Pons (tissue), 1 donor: ENCODE measurements around the gene DAP.

Experiments used
- DNase-seq: peaks from one replicate; pipeline ENCODE4 v3.0.0-alpha.2; 2016; ENCODE audit warnings: low spot score

The DAP gene

DNA sequence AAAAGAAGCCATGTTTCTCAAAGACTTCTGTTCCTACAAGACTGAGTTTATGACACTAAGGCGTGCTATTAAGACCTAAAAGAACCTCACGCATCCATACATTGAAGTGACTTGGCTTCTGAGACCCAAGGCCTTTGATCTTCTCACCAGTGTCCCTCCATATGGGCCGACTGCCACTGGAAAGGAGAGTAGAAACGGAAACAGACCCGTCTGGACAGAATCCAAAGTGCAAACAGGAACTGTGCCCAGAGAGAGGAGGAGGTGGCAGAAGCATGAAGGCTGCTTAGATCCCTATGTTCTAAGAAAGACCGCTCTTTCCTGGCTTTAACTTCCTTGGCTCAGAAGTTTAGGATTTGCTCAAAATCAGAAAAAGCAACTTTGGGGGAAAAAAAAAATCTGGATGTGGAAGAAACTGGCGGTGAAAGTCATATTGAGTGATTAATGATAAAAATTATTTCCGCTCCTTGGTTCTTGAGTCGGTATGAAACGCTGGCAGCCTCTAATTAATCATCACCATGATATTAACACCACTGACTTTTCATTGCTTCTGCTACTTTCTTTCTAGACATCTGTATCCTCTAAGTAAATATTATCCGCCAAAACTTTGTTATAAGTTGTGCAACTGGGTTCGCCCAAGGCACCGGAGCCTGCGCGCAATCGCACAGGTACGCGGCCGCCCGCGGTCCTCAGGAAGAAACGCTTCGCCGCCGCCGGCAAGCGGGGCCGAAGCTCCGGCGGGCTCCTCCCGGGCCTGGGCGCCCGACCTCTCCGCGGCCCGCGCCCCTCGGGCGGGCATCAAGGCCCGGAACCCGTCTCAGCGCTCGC, 726 bp downstream of the DAP start:
- peak; percentile 72 for DNase-seq

DNA sequence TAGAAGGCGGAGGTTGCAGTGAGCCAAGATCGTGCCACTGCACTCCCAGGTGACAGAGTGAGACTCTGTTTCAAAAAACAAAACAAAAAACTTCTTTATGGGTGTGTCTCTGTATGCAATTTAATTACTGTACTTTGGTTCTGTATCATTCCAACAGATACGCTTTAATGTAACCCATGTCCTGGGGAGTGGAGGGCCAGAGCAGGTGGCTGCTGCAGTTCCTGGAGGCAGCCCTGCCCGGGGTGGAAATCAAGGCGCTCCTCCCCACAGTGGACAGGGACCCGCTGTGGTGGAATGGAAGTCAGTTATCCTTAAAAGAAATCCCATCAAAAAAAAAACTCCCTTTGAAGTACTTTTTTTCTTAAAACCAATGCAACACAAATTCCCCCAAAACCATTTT, 1.9 kb downstream of the DAP start:
- DNase-seq, result no peak

DNA sequence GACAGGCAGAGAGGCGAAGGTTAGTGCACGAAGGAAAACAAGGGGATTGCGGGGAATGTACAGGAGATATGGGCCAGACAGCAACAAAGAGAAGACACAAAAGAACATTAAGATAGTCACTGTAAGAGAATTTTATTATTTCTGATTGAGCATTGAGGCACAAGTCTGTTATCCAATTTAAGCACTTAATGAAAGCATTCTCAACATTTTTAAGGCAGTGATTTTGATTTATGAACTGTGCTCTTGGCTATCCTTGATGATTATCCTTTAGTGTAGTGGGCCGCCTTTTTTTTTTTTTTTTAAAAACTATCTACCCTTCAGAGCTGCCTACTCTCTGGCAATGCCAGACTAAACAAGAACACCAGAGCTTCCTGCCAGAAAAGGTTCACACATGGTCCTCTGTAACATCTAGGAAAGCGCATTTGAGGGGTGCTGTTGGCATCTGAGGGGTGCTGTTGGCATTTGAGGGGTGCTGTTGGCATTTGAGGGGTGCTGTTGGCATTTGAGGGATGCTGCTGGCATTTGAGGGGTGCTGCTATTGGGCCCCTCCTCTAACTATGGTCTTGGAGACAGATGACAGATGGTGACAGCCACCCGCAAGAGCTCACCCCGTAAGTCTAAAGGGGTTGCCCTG, 3.0 kb downstream of the DAP start:
- no peak for DNase-seq

DNA sequence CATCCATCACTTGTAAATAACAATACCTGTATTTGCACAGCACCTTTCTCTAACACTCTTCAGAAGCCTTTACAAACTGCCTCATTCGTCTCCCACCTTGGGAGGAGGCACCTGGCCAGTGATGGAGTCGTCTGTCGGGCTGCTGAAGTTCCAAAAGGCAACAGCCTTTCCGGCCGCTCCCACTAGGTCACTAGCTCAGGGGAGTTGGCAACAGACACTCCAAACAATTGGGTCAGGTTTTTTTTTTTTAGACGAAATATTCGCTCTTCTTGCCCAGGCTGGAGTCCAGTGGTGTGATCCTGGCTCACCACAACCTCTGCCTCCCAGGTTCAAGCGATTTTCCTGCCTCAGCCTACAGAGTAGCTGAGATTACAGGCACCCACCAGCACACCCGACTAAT, 4.0 kb downstream of the DAP start:
- no peak for DNase-seq

DNA sequence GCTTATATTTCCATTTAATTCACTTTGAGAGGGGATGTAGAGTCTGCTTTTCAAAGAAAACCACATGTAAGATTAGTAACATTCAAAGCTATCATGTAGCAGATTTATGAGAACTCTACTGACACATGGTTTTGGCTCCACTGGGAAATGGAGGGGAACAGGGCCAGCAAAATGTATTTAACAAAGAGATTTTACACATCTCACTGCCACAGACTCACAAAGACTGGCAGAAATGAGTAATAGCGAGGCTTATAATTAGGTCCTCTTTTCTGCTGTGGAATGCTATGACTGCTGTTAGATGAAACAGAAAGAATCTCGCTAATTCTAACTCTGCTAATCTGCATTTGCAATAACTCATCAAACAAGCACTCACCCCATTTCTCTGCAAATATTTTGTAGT, 4.5 kb downstream of the DAP start:
- no peak for DNase-seq

DNA sequence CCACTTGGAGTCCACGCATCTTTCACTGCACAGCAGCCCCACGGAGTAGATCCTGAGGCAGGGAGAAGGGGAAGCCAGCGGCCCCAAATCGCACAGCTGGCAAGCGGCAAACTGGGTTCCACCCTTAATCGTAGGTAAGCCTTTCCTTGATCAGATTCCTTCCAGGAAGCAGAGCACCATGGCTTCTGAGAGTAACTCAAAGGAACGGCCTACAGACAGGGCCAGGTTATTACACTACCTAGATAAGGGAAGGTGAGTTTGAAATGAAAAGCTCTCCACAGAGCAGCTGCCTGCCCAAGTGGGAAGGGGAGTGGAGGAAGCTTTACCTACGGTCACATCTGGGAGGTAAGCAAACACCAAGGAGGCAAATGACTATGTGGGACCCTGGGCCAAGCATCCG, 7.9 kb downstream of the DAP start:
- DNase-seq, result no peak

DNA sequence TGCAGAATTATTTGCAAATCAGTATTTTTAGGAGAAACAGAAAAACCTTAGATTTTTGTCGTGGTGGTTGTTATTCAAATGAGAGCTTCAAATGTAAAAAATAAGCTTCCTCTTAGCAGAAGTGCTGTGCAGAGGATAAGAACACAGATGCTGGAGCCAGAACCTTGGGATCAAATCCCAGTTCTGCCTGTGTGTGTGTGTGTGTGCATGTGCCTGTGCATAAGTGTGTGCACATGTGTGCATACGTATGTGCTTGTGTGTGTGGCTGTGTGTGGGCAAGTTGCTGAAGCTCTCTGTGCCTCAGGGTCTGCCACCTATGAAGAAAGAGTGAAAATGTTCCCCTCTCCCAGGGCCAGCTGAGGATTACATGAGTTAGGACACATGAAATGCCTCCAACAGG, 8.6 kb downstream of the DAP start:
- no peak for DNase-seq

DNA sequence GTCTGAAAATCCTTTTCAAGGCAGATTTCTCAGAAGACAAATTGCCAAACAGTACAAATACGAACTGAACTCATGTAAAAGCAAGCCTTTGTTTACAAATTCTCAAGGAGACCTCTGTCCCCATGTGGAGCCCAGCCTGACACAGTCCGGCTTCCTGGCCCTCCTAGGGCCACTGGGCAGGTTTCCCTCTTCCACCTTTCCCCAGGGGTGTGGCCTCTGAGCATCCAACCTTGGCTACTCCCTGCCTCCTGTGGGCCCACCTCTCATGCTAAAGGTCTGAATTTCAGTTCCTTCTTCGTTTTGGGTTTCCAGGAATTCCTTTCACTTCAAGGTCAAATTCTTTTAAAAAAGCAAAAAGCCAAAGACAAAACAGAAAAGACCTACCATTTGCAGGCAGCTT, 10.1 kb downstream of the DAP start:
- no peak for DNase-seq

DNA sequence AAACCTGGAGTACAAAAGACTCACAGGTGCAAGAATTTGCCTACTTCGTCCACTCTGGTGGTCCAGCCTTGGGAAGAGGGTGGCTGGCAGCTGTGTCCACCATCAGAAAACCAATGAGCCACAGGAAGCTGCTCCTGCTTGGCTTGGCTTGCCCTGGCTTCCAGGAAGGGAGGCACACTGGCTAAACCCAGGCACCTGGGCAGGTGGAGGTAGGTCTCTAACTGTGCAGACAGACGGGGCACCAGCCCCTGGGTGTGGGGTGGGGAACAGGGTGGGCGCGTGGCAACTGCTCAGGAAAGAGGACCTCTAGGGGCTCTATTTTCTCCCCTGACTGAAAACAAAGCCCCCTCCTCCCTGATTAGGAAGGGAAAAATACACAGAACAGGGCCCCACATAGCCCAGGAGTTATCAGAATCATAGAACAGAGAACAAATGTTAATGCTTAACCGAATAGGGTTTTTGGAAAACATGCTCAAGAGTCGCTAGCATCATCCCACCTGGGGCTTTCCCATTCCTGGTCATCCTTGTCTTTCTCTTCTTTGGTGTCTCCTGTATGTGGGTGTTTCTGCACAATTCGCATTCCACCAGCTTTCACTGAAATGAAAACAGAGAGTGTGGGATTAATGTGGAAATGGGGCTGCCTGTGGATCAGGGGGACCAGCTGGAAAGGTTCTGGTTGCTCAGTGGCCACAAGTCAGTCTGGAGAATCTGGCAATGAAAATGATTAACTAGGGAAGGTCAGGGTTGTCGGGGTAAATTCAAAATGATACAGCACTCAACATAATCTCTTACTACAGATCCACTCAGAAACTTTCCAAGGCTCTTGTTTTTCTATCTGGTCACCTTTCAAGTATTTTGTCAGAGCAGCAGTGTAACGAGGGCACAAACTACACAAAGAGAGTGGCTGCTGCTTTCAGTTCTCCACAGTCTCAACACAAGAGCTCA, 13.1 kb downstream of the DAP start:
- DNase-seq, result no peak

DNA sequence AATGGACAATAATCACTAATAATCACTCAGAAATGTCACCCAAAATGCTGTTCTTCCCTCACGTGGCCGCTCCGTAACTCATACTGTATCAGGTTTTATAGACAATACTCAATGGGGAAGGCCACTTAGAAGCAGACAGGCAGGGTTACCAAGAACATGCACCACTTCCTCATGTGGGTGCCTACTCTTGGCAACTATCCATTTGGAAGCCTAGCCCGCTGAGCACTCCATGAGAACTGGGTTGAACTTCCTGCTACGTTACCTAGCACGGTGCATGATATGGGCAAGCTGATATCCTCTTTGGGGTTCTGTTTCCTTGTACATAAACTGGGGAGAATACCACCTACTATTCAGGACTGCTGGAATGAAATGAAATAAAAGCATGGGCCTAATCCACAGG, 14.3 kb downstream of the DAP start:
- DNase-seq, result peak; percentile 71

DNA sequence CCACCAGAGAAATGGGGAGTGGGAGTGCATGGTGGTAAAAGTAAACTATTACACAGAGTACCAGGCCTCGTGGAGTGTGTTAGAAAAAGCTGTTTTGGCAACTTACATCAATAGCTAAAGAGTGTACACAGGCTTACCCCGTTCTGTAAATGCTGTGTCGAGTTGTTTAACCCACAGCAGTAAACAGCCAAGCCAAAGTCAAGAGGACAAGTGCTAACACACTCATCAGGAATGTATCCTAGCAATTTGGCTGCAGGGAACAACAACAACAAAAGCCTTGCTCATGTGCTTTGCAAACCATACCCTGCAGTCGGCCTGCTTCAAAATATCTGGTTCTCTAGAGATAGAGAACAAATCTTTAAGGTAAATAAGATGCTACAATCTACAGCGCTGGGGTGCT, 15.9 kb downstream of the DAP start:
- no peak for DNase-seq

DNA sequence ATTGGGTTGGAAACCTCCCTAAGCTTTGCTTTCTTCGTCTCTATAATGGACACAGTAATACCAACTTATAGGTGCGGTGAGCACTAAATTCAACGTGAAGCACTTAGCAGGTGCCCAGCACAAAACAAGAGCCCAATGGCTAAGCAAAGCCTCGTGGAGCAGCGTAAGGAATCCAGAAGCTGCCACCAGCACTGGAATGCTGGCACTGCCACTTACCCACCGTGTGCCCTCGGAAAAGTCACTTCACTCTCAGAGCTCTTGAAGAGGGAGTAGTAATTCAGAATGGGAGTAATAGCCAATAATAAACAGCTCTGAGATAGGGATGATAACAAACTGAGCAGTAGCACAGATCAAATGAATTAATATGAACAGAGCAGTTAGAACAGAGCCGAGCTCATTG, 16.4 kb downstream of the DAP start:
- no peak for DNase-seq

DNA sequence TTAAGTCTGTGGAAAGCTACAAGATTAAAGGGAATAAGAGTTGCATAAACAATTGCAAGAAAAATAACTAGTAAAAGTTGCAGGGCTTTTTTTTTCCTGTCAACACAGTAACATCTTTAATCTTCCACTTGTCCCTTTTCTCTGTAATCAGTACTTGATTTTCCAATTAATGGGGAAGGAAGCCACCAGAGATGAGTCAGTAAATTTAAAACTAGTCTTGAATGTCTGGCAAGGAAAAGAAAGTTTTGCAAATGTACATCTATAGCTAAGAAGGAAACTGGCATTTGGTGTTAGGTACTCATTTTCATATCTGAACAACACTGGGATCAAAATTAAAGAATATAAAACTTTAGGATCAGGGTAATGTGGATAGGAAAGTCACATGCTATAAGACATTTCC, 17.1 kb downstream of the DAP start:
- no peak for DNase-seq

DNA sequence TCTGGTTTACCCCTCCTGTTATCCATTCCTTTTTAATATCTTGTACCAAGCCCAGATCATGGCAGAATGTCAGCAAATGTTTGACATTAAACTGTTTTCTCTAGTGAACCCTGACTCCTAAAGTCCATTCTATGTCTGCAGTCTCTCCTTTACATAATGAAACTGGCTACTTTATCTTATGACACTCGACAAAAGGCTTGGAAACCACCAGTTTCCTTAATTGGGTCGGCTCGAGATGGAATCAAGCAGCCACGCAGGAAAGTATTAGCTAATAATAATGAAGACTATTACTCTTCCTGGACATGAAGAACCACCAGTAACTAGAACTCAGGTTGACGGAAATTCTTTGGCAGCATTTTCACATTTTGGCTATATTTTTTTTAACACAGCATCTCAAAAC, 17.5 kb downstream of the DAP start:
- no peak for DNase-seq

DNA sequence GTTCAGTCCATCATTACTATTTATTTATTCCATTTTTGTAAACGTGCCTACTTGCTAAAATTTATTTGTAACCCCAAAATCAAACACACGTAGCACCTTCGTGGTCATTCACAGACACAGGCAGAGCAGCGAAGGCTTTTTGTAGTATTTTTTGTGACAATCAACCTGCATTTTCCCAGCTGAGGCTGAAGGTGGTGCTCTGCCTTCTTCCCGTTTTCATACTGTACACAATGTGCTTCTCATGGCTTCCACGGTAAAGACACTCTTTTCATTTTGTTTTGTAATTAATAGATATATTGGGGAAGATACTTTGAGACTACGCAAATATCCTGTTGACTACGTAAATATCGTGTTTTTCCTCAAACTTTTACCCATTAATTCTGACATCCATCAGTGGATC, 19.4 kb downstream of the DAP start:
- no peak for DNase-seq

DNA sequence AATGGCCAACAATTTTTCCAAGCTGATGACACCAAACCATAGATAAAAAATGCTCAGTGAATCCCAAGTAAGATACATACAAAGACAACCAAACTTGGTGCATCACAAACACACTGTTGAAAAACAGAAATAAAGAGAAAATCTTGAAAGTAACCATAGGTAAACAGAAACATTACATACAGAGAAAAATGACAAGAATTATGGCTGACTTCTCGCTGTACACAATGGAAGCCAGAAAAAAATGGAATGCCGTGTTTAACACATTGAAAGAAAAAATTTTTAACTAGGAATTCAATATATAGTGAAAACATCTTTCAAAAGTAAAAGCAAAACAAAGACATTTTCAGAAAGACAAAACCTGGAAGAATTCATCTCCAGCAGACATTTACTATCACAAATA, 20.6 kb downstream of the DAP start:
- DNase-seq, result no peak

DNA sequence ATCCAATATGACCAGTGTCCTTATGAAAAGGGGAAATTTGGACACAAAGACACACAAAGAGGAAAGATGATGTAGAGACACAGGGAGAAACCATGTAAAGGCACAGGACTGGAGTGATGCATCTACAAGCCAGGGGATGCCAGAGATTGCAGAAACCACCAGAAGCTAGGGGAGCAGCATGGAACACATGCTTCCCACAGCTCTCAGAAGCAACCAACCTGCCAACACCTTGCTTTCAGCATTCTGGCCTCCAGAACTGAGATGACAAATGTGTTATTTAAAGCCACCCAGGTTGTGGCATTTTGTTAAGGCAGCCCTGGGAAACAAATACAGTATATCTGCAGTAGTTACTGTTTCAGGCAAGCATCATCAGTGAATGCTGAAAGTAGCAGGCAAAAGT, 23.2 kb downstream of the DAP start:
- DNase-seq, result no peak

DNA sequence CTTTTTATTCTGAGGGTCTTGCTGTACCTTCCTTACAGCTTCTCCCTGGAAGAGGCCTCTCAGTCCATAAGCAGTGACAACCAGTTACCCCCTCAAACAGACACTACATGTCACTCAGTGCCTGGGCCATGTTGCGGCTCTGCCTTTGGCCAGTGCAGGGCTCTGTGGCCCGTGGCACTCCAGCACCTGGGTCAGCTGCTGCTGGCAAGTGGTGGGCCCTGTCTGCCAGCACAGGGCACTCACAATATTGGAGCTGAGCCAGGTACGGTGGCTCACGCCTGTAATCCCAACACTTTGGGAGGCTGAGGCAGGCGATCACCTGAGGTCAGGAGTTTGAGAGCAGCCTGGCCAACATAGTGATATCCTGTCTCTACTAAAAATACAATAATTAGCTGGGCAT, 24.2 kb downstream of the DAP start:
- no peak for DNase-seq

DNA sequence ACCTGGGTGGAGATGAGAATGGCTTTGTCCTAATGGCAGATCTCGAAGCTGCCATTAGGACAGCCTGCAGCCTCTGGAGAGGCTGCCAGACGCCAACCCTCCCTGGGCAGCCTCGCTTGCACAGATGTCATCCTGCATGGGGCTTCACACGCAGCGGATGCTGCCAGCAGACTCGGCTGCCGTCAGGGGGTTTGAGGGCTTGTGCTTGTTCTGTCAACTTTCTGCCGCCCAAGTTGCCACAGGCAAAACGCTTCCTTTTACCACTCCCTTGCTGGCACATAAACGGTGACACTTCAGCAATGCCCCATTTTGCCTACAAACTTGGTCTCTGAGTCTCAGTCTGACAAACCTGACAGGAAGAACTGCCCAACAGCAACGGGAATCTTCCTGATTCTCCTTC, 24.7 kb downstream of the DAP start:
- no peak for DNase-seq

DNA sequence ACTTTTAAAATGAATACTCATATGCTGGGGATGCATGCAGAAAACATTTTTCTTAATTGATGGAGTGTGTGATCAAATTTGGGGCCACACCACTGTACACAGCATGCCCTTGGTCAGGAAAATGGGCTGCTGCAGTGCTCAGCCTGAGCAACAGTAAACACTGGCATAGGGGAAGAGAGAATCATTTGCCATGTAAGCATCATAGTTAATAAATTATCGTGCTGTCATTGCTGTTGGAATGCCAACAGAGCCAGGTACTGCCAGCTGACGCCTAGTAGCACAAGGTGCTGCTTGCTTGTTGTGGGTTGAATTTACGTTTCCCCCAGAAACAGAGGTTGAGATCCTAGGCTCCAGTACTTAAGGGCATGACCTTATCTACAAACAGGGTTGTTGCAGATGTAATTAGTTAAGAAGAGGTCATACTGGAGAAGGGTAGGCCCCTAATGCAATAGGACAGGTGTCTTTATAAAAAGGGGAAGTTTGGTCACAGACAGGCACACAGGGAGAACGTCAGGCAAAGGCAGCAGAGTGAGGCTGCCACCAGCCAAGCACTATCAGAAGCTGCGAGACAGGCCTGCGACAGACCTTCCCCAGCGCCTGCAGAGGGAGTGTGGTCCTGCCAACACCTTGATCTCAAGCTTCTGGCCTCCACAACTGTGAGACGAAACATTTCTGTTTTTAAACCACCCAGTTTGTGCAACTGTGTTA, 25.3 kb downstream of the DAP start:
- no peak for DNase-seq

DNA sequence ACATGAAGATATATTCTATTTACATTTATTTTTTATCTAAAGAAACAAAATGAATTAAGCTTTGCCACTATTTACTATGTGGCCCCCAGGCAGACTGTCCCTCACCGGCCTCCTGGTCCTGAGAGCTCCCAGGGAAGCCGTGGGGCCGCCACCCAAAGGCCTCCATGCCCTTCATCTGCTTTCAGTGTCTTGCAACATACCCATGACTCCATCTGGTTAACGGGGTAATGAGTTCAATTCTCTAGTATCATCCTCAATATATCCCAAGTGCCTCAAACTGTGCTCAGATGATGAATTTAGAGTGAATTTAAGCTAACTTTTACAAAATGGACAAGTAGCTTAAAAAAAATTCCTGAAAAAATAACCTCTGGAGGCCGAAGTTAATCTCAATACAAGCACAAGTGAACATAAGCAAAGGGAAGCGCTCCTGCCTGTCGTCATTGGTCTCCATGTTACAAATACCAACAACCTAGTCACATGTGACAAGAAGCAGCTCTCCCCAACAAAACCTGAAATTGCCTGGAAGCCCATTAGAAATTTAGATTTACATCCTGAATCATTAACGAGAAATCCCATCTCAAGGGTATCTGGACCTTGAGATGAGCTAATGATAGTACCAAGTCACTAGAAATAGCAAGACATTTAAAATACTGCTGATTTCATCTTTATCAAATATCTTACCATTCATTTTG, 26.1 kb downstream of the DAP start:
- DNase-seq, result no peak
